SK-N-SH treated with all-trans-retinoic acid at 6 μM for 48 hours (cell line): ENCODE measurements around the gene CEP128.

ENCODE experiments used
- ATAC-seq: fragments of 200-7000 bp; cut with Tn5 transposase; 3 replicates; pipeline ENCODE4 v1.9.1; 2020; ENCODE audit warnings: mild to moderate bottlenecking, moderate library complexity
- ARNTL ChIP-seq: fragments of 450-650 bp; formaldehyde crosslinking; IDR thresholded peaks from 2 replicates; pipeline ENCODE4 v1.5.0; 2020; ENCODE audit warnings: low read depth, mild to moderate bottlenecking, moderate library complexity, borderline replicate concordance
- BACH2 ChIP-seq: fragments of 250-450 bp; sonication (Bioruptor Pico); IDR thresholded peaks from 2 replicates; pipeline ENCODE4 v1.9.0; 2021; ENCODE audit warnings: mild to moderate bottlenecking, borderline replicate concordance
- CREB5 ChIP-seq: fragments of 250-450 bp; sonication (Bioruptor Pico); IDR thresholded peaks from 2 replicates; pipeline ENCODE4 v1.5.1; 2020; ENCODE audit warnings: low read depth, mild to moderate bottlenecking, moderate library complexity
- CSDC2 ChIP-seq: fragments of 250-450 bp; sonication (Bioruptor Pico); IDR thresholded peaks from 2 replicates; pipeline ENCODE4 v1.5.0; 2020; ENCODE audit warnings: mild to moderate bottlenecking, moderate library complexity
- CSRNP3 ChIP-seq: fragments of 250-450 bp; sonication (Bioruptor Pico); IDR thresholded peaks from 2 replicates; pipeline ENCODE4 v1.5.1; 2021; ENCODE audit warnings: mild to moderate bottlenecking, moderate library complexity
- ESRRG ChIP-seq: fragments of 250-450 bp; sonication (Bioruptor Pico); IDR thresholded peaks from 2 replicates; pipeline ENCODE4 v1.6.1; 2021; ENCODE audit warnings: mild to moderate bottlenecking
- GLIS3 ChIP-seq: fragments of 250-450 bp; sonication (Bioruptor Pico); IDR thresholded peaks from 2 replicates; pipeline ENCODE4 v1.5.0; 2020; ENCODE audit warnings: mild to moderate bottlenecking, moderate library complexity
- ISL1 ChIP-seq: fragments of 250-450 bp; sonication (Bioruptor Pico); IDR thresholded peaks from 2 replicates; pipeline ENCODE4 v2.1.2; 2022; ENCODE audit warnings: mild to moderate bottlenecking, moderate library complexity
- OSR1 ChIP-seq: fragments of 250-450 bp; sonication (Bioruptor Pico); IDR thresholded peaks from 2 replicates; pipeline ENCODE4 v1.8.0; 2022; ENCODE audit warnings: moderate library complexity, mild to moderate bottlenecking, inconsistent platforms
- PATZ1 ChIP-seq: fragments of 250-450 bp; sonication (Bioruptor Pico); IDR thresholded peaks from 2 replicates; pipeline ENCODE4 v1.8.0; 2020; ENCODE audit warnings: mild to moderate bottlenecking, moderate library complexity, borderline replicate concordance
- POU6F1 ChIP-seq: fragments of 250-450 bp; sonication (Bioruptor Pico); IDR thresholded peaks from 2 replicates; pipeline ENCODE4 v1.8.0; 2021; ENCODE audit warnings: low read depth, mild to moderate bottlenecking, moderate library complexity, borderline replicate concordance
- PPARA ChIP-seq: fragments of 250-450 bp; sonication (Bioruptor Pico); IDR thresholded peaks from 2 replicates; pipeline ENCODE4 v1.5.0; 2020; ENCODE audit warnings: mild to moderate bottlenecking, borderline replicate concordance
- RARB ChIP-seq: fragments of 250-450 bp; sonication (Bioruptor Pico); IDR thresholded peaks from 2 replicates; pipeline ENCODE4 v1.8.0; 2021; ENCODE audit warnings: mild to moderate bottlenecking, moderate library complexity
- SNAI2 ChIP-seq: fragments of 250-450 bp; sonication (Bioruptor Pico); IDR thresholded peaks from 2 replicates; pipeline ENCODE4 v1.5.0; 2020; ENCODE audit warnings: mild to moderate bottlenecking, moderate library complexity
- TCF4 ChIP-seq: fragments of 250-450 bp; sonication (Bioruptor Pico); IDR thresholded peaks from 2 replicates; pipeline ENCODE4 v1.8.0; 2021; ENCODE audit warnings: mild to moderate bottlenecking, moderate library complexity, borderline replicate concordance
- TOX ChIP-seq: fragments of 250-450 bp; sonication (Bioruptor Pico); IDR thresholded peaks from 2 replicates; pipeline ENCODE4 v1.8.0; 2021; ENCODE audit warnings: mild to moderate bottlenecking, moderate library complexity, borderline replicate concordance
- TSHZ2 ChIP-seq: fragments of 250-450 bp; sonication (Bioruptor Pico); IDR thresholded peaks from 2 replicates; pipeline ENCODE4 v1.5.0; 2020; ENCODE audit warnings: mild to moderate bottlenecking, moderate library complexity
- ZC3H10 ChIP-seq: fragments of 250-450 bp; sonication (Bioruptor Pico); IDR thresholded peaks from 2 replicates; pipeline ENCODE4 v1.5.1; 2021; ENCODE audit warnings: mild to moderate bottlenecking, moderate library complexity
- ZFP3 ChIP-seq: fragments of 250-450 bp; sonication (Bioruptor Pico); IDR thresholded peaks from 2 replicates; pipeline ENCODE4 v1.5.0; 2020; ENCODE audit warnings: mild to moderate bottlenecking, moderate library complexity
- ZFP30 ChIP-seq: fragments of 450-650 bp; formaldehyde crosslinking; IDR thresholded peaks from 2 replicates; pipeline ENCODE4 v1.5.0; 2022; ENCODE audit warnings: mild to moderate bottlenecking, moderate library complexity
- ZNF565 ChIP-seq: fragments of 450-650 bp; formaldehyde crosslinking; conservative IDR thresholded peaks from 2 replicates; pipeline ENCODE4 v1.5.0; 2020; ENCODE audit warnings: low read depth, mild to moderate bottlenecking, moderate library complexity
- ZNF70 ChIP-seq: fragments of 450-650 bp; formaldehyde crosslinking; IDR thresholded peaks from 2 replicates; pipeline ENCODE4 v1.5.0; 2020; ENCODE audit warnings: mild to moderate bottlenecking, moderate library complexity
- ZNF8 ChIP-seq: fragments of 450-650 bp; formaldehyde crosslinking; IDR thresholded peaks from 2 replicates; pipeline ENCODE4 v1.5.0; 2020; ENCODE audit warnings: mild to moderate bottlenecking, moderate library complexity

CEP128 gene

GRCh38 chr14:80982711-80983110 is 41.2 kb upstream of the CEP128 start:
- TF ChIP-seq ISL1 (CRISPR knock-in tag) (no peak), ZNF70 (CRISPR knock-in tag) (no peak), POU6F1 (CRISPR knock-in tag) (no peak), SNAI2 (CRISPR knock-in tag) (no peak), OSR1 (CRISPR knock-in tag) (no peak), CREB5 (CRISPR knock-in tag) (no peak), TOX (CRISPR knock-in tag) (no peak), CSRNP3 (no peak), PATZ1 (no peak), ZNF8 (no peak), RARB (CRISPR knock-in tag) (no peak), ZFP30 (CRISPR knock-in tag) (no peak), TSHZ2 (CRISPR knock-in tag) (no peak), PPARA (no peak), ZC3H10 (CRISPR knock-in tag) (no peak), TCF4 (no peak), BACH2 (CRISPR knock-in tag) (no peak)
- no peak for ATAC-seq

- no peak for ATAC-seq
- TF ChIP-seq ZNF565 (CRISPR knock-in tag), result no peak
- no peak for TF ChIP-seq CREB5 (CRISPR knock-in tag)
- TF ChIP-seq ZFP3 (CRISPR knock-in tag), result no peak
- no peak for TF ChIP-seq CSDC2 (CRISPR knock-in tag)
- TF ChIP-seq ARNTL (CRISPR knock-in tag), result no peak
- no peak for TF ChIP-seq PPARA
- TF ChIP-seq GLIS3 (CRISPR knock-in tag), result no peak
- TF ChIP-seq PATZ1, result no peak
- TF ChIP-seq ZC3H10 (CRISPR knock-in tag), result no peak
- TF ChIP-seq RARB (CRISPR knock-in tag), result no peak
- no peak for TF ChIP-seq ESRRG (CRISPR knock-in tag)
- TF ChIP-seq BACH2 (CRISPR knock-in tag), result no peak
- no peak for TF ChIP-seq TCF4
- TF ChIP-seq CSRNP3, result no peak
These were observed 40.1 kb upstream of the CEP128 start for GRCh38 chr14:80981673-80982072.
